ENCODE data around the gene ARSJ. TPM values are rescaled to one million over a fixed set of nuclear protein-coding genes. Genes with fewer than 3 reads are reported as not detected.

Gene ARSJ
- polyA plus RNA-seq, 1 donor (not counting 4 experiments of a cell fraction or from before 2014, with no cell fraction given): 15.7 TPM

- peak overlapping the region; percentile 69 for H3K4me2 ChIP-seq (ENCODE audit: control insufficient read depth, extremely low read depth, insufficient read depth, low read depth, low read length)
- H3K9ac ChIP-seq (ENCODE audit: control insufficient read depth, extremely low read depth, insufficient read depth, low read length): no peak overlapping the region
- DNase-seq (ENCODE audit: low read depth, low spot score): no peak
- H3K27me3 ChIP-seq (ENCODE audit: control insufficient read depth, extremely low read depth, insufficient read depth, low read length): no peaks in the 10 kb centered on the region
- TF ChIP-seq CTCF (optimal IDR thresholded peaks at IDR 0.05 in 1 of 3, IDR thresholded peaks at IDR 0.05 in 1 of 3, conservative IDR thresholded peaks at IDR 0.05 in 1 of 3; ENCODE audit: extremely low read depth in 1 of 3, insufficient read depth in 2 of 3, low read length in 3 of 3) (no peak), EZH2 (IDR thresholded peaks at IDR 0.05; ENCODE audit: low read length) (no peak)
- H3K9me1 ChIP-seq (ENCODE audit: control insufficient read depth, extremely low read depth, insufficient read depth, low read length): no peaks in the 10 kb centered on the region
- H4K20me1 ChIP-seq (ENCODE audit: control insufficient read depth, extremely low read depth, insufficient read depth, low read length): no peaks in the 10 kb centered on the region
- H3K9me3 ChIP-seq (ENCODE audit: control insufficient read depth, low read depth, low read length): no peaks in the 10 kb centered on the region
- H2AFZ ChIP-seq (ENCODE audit: control insufficient read depth, low read length): no peak overlapping the region
- H3K4me1 ChIP-seq (ENCODE audit: control insufficient read depth, extremely low read depth, insufficient read depth, low read length): peaks cover 18% of the 10 kb centered on the region
- H3K79me2 ChIP-seq (ENCODE audit: control insufficient read depth, insufficient read depth, low read length): peaks cover 79% of the 10 kb centered on the region
- dilution Hi-C loops (cut with MboI; ENCODE audit: extremely low pct_ligation_motif_present, low sequenced_read_pairs): no loop called here
- peak overlapping the region; percentile 3 to 84 (median 77) for H3K4me3 ChIP-seq (ENCODE audit: control insufficient read depth in 2 of 3, extremely low read depth in 1 of 3, insufficient read depth in 2 of 3, low read depth in 1 of 3, low read length in 3 of 3)
- peaks cover 0 to 3% of the 10 kb centered on the region in 2 experiments for H3K36me3 ChIP-seq (ENCODE audit: control insufficient read depth in 2 of 2, extremely low read depth in 1 of 2, insufficient read depth in 2 of 2, low read length in 2 of 2)
- no peak overlapping the region for H3K27ac ChIP-seq (ENCODE audit: control insufficient read depth, insufficient read depth, low read length)
- peak; percentile 5 for FAIRE-seq
Measured at GRCh38 chr4:113975578-113975977, 3.9 kb downstream of the ARSJ start.

GRCh38 chr4:113974467-113974866 is 5.0 kb downstream of the ARSJ start:
- peaks cover 21% of the 10 kb centered on the region for H3K4me1 ChIP-seq (ENCODE audit: control insufficient read depth, extremely low read depth, insufficient read depth, low read length)
- dilution Hi-C loops (cut with MboI; ENCODE audit: extremely low pct_ligation_motif_present, low sequenced_read_pairs): no loop called here
- H2AFZ ChIP-seq (ENCODE audit: control insufficient read depth, low read length): no peak overlapping the region
- no peaks in the 10 kb centered on the region for H3K9me1 ChIP-seq (ENCODE audit: control insufficient read depth, extremely low read depth, insufficient read depth, low read length)
- DNase-seq (ENCODE audit: low read depth, low spot score): no peak
- no peaks in the 10 kb centered on the region for H4K20me1 ChIP-seq (ENCODE audit: control insufficient read depth, extremely low read depth, insufficient read depth, low read length)
- no peak overlapping the region for H3K4me3 ChIP-seq (ENCODE audit: control insufficient read depth in 2 of 3, extremely low read depth in 1 of 3, insufficient read depth in 2 of 3, low read depth in 1 of 3, low read length in 3 of 3)
- peaks cover 83% of the 10 kb centered on the region for H3K79me2 ChIP-seq (ENCODE audit: control insufficient read depth, insufficient read depth, low read length)
- no peaks in the 10 kb centered on the region for H3K27me3 ChIP-seq (ENCODE audit: control insufficient read depth, extremely low read depth, insufficient read depth, low read length)
- no peaks in the 10 kb centered on the region for H3K9me3 ChIP-seq (ENCODE audit: control insufficient read depth, low read depth, low read length)
- H3K36me3 ChIP-seq (ENCODE audit: control insufficient read depth in 2 of 2, extremely low read depth in 1 of 2, insufficient read depth in 2 of 2, low read length in 2 of 2): peaks cover 0 to 6% of the 10 kb centered on the region in 2 experiments
- TF ChIP-seq CTCF (optimal IDR thresholded peaks at IDR 0.05 in 1 of 3, IDR thresholded peaks at IDR 0.05 in 1 of 3, conservative IDR thresholded peaks at IDR 0.05 in 1 of 3; ENCODE audit: extremely low read depth in 1 of 3, insufficient read depth in 2 of 3, low read length in 3 of 3) (no peak), EZH2 (IDR thresholded peaks at IDR 0.05; ENCODE audit: low read length) (no peak)
- FAIRE-seq: no peak
- peak overlapping the region; percentile 69 for H3K4me2 ChIP-seq (ENCODE audit: control insufficient read depth, extremely low read depth, insufficient read depth, low read depth, low read length)
- H3K27ac ChIP-seq (ENCODE audit: control insufficient read depth, insufficient read depth, low read length): no peak overlapping the region
- no peak overlapping the region for H3K9ac ChIP-seq (ENCODE audit: control insufficient read depth, extremely low read depth, insufficient read depth, low read length)

All from keratinocyte (primary cell).